T-helper 22 cell (primary cell): ENCODE data around the gene XRCC6.
A peak's percentile ranks its signal among the peaks of the same experiment; 100 is the strongest.
"Not testable (repeated sequence)": the region's sequence is repeated elsewhere in the genome, so short reads cannot be mapped to it uniquely, and the experiment has no call there.

Source experiments
- DNase-seq: peaks from one replicate; pipeline ENCODE4 v3.0.0-alpha.2; 2020; ENCODE audit warnings: low read depth

The XRCC6 gene

DNA sequence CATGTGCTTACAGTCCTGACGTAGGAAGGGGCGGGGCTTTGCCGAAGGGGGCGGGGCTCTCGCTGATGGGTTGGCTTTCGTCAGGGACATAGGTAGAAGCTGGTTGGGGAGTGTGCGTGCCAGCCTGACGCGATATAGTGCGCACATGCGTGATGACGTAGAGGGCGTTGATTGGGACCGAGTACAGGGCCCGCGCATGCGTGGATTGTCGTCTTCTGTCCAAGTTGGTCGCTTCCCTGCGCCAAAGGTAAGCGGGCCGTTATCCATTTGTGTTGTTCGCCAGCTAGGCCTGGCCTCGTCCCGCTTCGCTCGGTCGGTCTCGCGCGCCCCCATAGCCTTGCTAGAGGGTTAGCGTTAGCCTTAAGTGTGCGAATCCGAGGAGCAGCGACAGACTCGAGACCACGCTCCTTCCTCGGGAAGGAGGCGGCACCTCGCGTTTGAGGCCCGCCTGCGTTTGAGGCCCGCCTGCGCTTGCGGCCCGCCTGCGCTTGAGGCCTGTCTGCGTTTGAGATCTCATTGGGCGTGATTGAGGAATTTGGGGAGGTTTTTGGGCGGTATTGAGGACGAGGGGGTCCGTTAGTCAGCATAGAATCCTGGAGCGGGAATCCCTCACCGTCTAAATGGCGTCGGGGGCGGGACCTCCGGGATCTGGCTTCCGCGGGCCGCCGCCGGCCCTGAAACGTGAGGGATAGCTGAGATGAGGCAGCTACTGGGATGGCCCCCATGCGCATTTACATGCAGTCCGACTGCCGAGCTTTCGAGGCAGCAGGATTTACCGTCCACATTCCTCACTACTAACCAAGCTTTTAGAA, at the start of gene XRCC6:
Gene XRCC6 (plus strand): TSS at position 197 of the 812 bp plus-strand sequence. CDS start 710 bp downstream, outside the sequence.
- DNase-seq = peak; percentile 99

DNA sequence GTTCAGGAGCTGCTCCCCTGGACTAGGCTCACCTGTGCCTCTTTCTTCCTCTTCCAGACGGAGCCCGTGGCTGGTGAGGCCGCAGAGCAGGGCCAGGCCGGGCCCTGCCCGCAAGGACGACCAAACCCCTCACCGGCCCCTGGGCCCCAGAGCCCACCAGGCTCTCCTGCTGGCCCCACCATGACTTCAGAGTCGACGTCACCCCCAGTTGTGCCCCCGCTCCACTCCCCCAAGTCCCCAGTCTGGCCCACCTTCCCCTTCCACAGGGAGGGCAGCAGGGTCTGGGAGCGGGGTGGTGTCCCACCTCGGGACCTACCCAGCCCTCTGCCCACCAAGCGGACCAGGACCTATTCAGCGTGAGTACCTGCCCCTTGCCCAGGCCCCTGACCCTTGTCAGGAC, 49.3 kb upstream of the XRCC6 start:
- no peak for DNase-seq

GRCh38 chr22:41572305-41572704, 48.8 kb upstream of the XRCC6 start:
- DNase-seq = not testable (repeated sequence)

- no peak for DNase-seq
Measured at GRCh38 chr22:41573677-41574076, 47.4 kb upstream of the XRCC6 start.

DNA sequence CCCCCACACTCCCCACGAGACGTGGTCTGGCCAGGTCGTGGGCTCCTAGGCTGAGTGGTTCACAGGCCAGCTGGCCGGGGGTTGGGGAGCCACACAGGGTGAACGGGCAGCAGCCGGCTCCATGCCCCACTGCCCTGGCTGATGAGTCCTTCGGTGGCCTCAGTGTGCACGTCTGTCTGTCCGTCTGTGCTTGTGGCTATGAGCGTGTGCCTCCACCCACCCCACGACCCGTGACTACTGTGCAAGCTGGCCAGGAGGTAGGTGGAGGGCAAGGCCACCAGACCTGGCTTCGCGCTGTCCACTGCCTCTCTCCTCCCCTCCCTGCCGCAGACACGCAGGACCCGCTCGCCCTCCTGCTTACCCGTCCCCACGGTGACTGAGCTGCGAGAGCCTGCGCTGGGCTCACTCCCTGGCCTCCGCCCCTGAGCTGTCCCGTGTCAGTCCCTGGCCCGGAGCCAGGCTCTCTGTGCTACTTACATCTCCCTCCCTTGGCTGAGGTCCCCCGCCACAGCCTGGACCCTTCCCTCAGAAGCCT, 46.2 kb upstream of the XRCC6 start:
- DNase-seq = no peak

- no peak for DNase-seq
Measured at GRCh38 chr22:41575533-41575932, 45.6 kb upstream of the XRCC6 start.

- DNase-seq = no peak
Measured at GRCh38 chr22:41576877-41577276, 44.2 kb upstream of the XRCC6 start.

GRCh38 chr22:41578114-41578513, 43.0 kb upstream of the XRCC6 start:
- no peak for DNase-seq

GRCh38 chr22:41578818-41579217, 42.3 kb upstream of the XRCC6 start:
- no peak for DNase-seq

GRCh38 chr22:41579297-41579996, 41.6 kb upstream of the XRCC6 start:
- DNase-seq = no peak

- no peak for DNase-seq
Measured at GRCh38 chr22:41579997-41580355, 41.1 kb upstream of the XRCC6 start.

DNA sequence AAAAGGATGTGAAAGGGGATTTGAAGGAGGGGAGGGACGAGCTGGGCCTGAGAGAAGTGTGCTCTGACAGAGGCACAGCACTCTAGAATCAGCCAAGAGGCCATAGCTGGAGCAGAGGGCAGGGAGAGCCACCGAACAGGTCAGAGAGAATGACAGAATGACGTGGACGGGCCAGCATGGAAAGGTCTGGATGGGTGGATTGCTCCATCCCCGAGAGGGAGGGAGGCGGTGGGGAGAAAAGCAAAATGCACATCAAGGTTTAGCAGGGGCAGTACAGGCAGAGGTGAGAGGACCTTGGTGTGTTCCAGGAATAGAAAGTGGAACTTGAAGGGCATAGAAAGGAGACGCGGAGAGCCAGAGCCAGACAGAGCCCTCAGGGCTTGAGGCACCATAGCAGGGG, 38.4 kb upstream of the XRCC6 start:
- no peak for DNase-seq

GRCh38 chr22:41584881-41585280, 36.2 kb upstream of the XRCC6 start:
- no peak for DNase-seq

DNA sequence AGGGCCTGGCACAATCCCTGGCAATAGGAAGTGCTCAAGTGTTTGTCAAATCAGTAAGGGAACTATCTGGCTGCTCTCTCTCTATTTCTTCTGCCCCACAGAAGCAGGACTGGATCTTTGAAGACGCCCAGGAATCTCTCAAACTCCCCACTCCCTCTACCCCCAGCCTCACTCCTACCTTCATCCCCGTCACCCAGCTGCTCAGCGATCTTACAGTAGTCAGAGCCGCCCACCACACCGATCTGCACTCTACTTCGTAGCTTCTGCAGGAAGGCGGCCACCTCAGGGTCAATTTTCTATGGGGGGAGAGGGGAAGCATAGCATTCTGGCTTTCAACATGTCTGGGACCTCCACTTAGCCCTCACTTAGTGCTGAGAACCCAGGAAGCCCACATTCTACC, 35.2 kb upstream of the XRCC6 start:
- no peak for DNase-seq

DNA sequence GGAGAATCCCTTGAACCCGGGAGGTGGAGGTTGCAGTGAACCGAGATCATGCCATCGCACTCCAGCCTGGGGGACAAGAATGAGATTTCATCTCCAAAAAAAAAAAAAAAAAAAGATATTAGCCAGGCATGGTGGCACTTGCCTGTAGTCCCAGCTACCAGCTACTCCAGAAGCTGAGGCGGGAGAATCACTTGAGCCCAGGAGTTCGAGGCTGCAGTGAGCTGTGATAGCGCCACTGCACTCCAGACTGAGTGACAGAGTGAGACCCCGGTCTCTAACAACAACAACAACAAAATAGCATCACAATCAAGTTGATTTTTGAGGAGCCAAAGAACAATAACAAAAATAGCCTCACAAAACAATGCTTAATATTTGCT, 33.8 kb upstream of the XRCC6 start:
- DNase-seq = no peak

- DNase-seq = peak; percentile 100
Measured at GRCh38 chr22:41589391-41590241, 31.5 kb upstream of the XRCC6 start, which contains the start of gene PMM1. Gene PMM1, minus strand, starts transcription at chr22:41589840. Its CDS starts 35 bp downstream, at chr22:41589805.

DNA sequence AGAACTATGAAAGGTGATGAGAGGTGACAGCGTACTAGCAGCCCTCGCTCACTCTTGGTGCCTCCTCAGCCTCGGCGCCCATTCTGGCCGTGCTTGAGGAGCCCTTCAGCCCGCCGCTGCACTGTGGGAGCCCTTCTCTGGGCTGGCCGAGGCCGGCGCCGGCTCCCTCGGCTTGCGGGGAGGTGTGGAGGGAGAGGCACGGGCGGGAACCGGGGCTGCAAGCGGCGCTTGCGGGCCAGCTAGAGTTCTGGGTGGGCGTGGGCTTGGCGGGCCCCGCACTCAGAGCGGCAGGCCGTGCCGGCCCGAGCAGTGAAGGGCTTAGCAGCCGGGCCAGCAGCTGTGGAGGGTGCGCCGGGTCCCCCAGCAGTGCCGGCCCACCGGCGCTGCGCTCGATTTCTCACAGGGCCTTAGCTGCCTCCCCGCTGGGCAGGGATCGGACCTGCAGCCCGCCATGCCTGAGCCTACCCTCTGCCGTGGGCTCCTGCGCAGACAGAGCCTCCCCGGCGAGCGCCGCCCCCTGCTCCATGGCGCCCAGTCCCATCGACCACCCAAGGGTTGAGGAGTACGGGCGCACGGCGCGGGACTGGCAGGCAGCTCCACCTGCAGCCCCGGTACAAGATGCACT, 27.6 kb upstream of the XRCC6 start:
- not testable (repeated sequence) for DNase-seq

- no peak for DNase-seq
Measured at GRCh38 chr22:41595703-41596102, 25.4 kb upstream of the XRCC6 start.

- DNase-seq = no peak
Measured at GRCh38 chr22:41596776-41597634, 24.1 kb upstream of the XRCC6 start.

DNA sequence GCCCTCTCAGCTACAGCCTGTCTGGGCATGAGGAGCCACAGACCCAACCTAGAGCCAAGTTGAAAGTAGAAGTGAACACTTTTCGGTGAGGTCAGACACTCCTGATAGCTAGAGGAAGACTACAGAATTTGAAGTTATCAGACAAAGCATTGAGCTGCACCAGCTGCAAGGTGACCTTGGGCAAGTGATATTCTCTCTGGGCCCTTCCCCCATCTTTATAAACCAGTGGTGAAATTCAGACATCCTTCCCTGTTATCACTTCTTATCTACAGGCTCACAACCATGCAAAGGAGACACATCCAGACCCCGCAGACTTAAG, 23.5 kb upstream of the XRCC6 start:
- no peak for DNase-seq

GRCh38 chr22:41598081-41598480, 23.0 kb upstream of the XRCC6 start:
- no peak for DNase-seq
